ENCODE data around the gene VCL. TPM values are rescaled to one million over a fixed set of nuclear protein-coding genes. Genes with fewer than 3 reads are reported as not detected.

The VCL gene
- total RNA-seq, 1 experiment from 2014 or later: 92.2 TPM

DNA sequence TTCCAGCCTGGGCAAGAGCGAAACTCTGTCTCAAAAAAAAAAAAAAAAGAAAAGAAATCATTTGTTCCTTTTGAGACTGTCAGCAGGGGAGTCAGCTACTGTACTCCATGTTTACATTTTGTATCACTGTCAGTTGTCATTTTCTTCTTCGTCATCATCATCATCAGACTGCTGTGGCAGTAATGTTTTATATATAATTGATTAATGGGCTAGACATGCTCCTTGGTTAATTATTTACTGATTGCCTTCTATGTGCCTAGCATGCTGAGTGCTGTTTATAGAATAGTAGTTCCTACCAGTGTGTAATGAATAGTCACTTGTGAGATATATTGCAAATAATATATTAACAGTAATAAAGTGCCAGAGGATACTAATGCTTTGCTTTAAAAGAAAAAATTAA, 50.5 kb downstream of the VCL start:
- no peak for DNase-seq
- Mint-ChIP-seq H3K27me3 (ENCODE audit: insufficient read depth, unreplicated experiment) (no peaks in the 10 kb centered on the region), H3K4me3 (ENCODE audit: unreplicated experiment) (no peak overlapping the region), H3K36me3 (ENCODE audit: insufficient read depth, unreplicated experiment) (peaks cover 34% of the 10 kb centered on the region), H3K4me1 (ENCODE audit: low read depth, unreplicated experiment) (peaks cover 11% of the 10 kb centered on the region), H3K9me3 (ENCODE audit: unreplicated experiment) (no peaks in the 10 kb centered on the region), H3K27ac (ENCODE audit: unreplicated experiment) (no peak overlapping the region)
- no TSS peak for BruUV-seq (replicated peaks)
- H3K4me3 ChIP-seq (ENCODE audit: low read depth, low read length): no peak overlapping the region
- TF ChIP-seq, protein P1, sequence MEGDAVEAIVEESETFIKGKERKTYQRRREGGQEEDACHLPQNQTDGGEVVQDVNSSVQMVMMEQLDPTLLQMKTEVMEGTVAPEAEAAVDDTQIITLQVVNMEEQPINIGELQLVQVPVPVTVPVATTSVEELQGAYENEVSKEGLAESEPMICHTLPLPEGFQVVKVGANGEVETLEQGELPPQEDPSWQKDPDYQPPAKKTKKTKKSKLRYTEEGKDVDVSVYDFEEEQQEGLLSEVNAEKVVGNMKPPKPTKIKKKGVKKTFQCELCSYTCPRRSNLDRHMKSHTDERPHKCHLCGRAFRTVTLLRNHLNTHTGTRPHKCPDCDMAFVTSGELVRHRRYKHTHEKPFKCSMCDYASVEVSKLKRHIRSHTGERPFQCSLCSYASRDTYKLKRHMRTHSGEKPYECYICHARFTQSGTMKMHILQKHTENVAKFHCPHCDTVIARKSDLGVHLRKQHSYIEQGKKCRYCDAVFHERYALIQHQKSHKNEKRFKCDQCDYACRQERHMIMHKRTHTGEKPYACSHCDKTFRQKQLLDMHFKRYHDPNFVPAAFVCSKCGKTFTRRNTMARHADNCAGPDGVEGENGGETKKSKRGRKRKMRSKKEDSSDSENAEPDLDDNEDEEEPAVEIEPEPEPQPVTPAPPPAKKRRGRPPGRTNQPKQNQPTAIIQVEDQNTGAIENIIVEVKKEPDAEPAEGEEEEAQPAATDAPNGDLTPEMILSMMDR (IDR thresholded peaks at IDR 0.05; ENCODE audit: insufficient read depth in 1 of 2, low read depth in 1 of 2, low read length in 1 of 2, severe bottlenecking in 1 of 2, unreplicated experiment in 1 of 2): no peak
- CTCF ChIA-PET: no interaction called here
- no peaks in the 10 kb centered on the region; the same call in 1 of the 2 replicates for H3K36me3 ChIP-seq (ENCODE audit: control insufficient read depth, insufficient read depth, low read length)
- no peaks in the 10 kb centered on the region for H3K27me3 ChIP-seq (replicated peaks; ENCODE audit: control insufficient read depth, insufficient read depth, low read length)
- H3K9me3 ChIP-seq: no peaks in the 10 kb centered on the region
- intact Hi-C loops (cut with micrococcal nuclease; ENCODE audit: unreplicated experiment): no loop called here
- peaks cover 43% of the 10 kb centered on the region for H3K4me1 ChIP-seq
- POLR2A ChIA-PET: no interaction called here

DNA sequence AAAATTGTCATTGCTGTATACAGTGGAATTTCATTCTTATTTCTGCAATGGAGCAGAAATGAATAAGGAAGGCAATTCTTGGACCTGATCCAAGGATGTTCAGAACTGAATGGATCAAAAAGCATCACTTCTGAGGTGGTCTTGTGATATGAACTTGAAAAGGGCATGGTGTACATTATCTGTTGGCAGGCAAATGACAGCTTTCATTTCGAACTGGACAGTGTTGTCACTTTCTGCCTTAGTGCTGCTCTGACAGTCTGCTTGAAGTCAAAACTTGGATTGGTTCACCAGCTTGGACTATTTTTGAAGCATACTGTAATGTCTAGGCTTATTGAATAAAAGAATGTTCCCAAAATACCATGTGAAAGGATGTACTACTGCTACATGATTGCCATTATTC, 52.0 kb downstream of the VCL start:
- DNase-seq: no peak
- Histone ChIP-seq H3K36me3 (ENCODE audit: control insufficient read depth, insufficient read depth, low read length) (no peaks in the 10 kb centered on the region; the same call in 1 of the 2 replicates), H3K4me1 (peaks cover 53% of the 10 kb centered on the region), H3K9me3 (no peaks in the 10 kb centered on the region), H3K4me3 (ENCODE audit: low read depth, low read length) (no peak overlapping the region), H3K27me3 (replicated peaks; ENCODE audit: control insufficient read depth, insufficient read depth, low read length) (no peaks in the 10 kb centered on the region)
- H3K36me3 Mint-ChIP-seq (ENCODE audit: insufficient read depth, unreplicated experiment): peaks cover 19% of the 10 kb centered on the region
- H3K4me1 Mint-ChIP-seq (ENCODE audit: low read depth, unreplicated experiment): peaks cover 12% of the 10 kb centered on the region
- H3K4me3 Mint-ChIP-seq (ENCODE audit: unreplicated experiment): no peak overlapping the region
- no peaks in the 10 kb centered on the region for H3K27me3 Mint-ChIP-seq (ENCODE audit: insufficient read depth, unreplicated experiment)
- ChIA-PET POLR2A (no interaction called here), CTCF (interaction anchor here (0.9 to 1.3 kb wide), 2 partner anchors 31 to 163 kb away, joined by 3 read pairs; no protein-coding TSS in a partner anchor)
- H3K9me3 Mint-ChIP-seq (ENCODE audit: unreplicated experiment): no peaks in the 10 kb centered on the region
- no TSS peak for BruUV-seq (replicated peaks)
- intact Hi-C loops (cut with micrococcal nuclease; ENCODE audit: unreplicated experiment): no loop called here
- no peak overlapping the region for H3K27ac Mint-ChIP-seq (ENCODE audit: unreplicated experiment)
- TF ChIP-seq, protein P1 (IDR thresholded peaks at IDR 0.05; ENCODE audit: insufficient read depth in 1 of 2, low read depth in 1 of 2, low read length in 1 of 2, severe bottlenecking in 1 of 2, unreplicated experiment in 1 of 2): no peak

DNA sequence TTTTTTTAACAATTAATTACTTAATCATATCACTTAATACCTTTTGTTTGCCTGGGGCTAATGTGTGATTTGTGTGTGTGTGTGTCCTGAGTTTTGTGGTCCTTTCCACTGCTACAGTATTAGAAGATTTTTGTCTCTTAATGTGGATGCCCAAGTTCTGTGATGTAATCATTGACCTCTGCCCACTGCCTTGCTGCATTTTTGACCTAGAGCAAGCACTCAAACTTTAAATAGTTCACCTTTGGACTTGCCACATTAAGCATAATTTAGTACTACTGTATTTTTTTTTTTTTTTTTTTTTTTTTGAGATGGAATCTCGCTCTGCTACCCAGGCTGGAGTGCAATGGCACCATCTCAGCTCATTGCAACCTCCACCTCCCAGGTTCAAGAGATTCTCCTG, 52.7 kb downstream of the VCL start:
- DNase-seq: no peak
- intact Hi-C loops (cut with micrococcal nuclease; ENCODE audit: unreplicated experiment): no loop called here

More for the DNA sequence above, 52.7 kb downstream of the VCL start:
- no peaks in the 10 kb centered on the region for H3K9me3 Mint-ChIP-seq (ENCODE audit: unreplicated experiment)
- TF ChIP-seq, protein P1 (IDR thresholded peaks at IDR 0.05; ENCODE audit: insufficient read depth in 1 of 2, low read depth in 1 of 2, low read length in 1 of 2, severe bottlenecking in 1 of 2, unreplicated experiment in 1 of 2): no peak
- peaks cover 60% of the 10 kb centered on the region for H3K4me1 ChIP-seq
- H3K4me3 Mint-ChIP-seq (ENCODE audit: unreplicated experiment): no peak overlapping the region
- peaks cover 14% of the 10 kb centered on the region for H3K36me3 Mint-ChIP-seq (ENCODE audit: insufficient read depth, unreplicated experiment)
- no peaks in the 10 kb centered on the region for H3K27me3 Mint-ChIP-seq (ENCODE audit: insufficient read depth, unreplicated experiment)
- ChIA-PET POLR2A (no interaction called here), CTCF (interaction anchor here (0.6 kb wide), 1 partner anchor 49 kb away, joined by 4 read pairs; no protein-coding TSS in a partner anchor)
- no peaks in the 10 kb centered on the region for H3K9me3 ChIP-seq
- BruUV-seq (replicated peaks): no TSS peak
- H3K4me1 Mint-ChIP-seq (ENCODE audit: low read depth, unreplicated experiment): peaks cover 16% of the 10 kb centered on the region
- H3K36me3 ChIP-seq (ENCODE audit: control insufficient read depth, insufficient read depth, low read length): no peaks in the 10 kb centered on the region; the same call in 1 of the 2 replicates
- no peak overlapping the region for H3K4me3 ChIP-seq (ENCODE audit: low read depth, low read length)
- H3K27ac Mint-ChIP-seq (ENCODE audit: unreplicated experiment): no peak overlapping the region
- H3K27me3 ChIP-seq (replicated peaks; ENCODE audit: control insufficient read depth, insufficient read depth, low read length): no peaks in the 10 kb centered on the region
